NCI-H510A (cell line): ENCODE measurements around the gene DSG1.
"Not testable (repeated sequence)": the region's sequence is repeated elsewhere in the genome, so short reads cannot be mapped to it uniquely, and the experiment has no call there.

Source experiments
- DNase-seq: peaks from one replicate; lab custom pipeline; 2025; lab: John Stamatoyannopoulos, UW

The DSG1 gene

GRCh38 chr18:31317860-31318259, at the start of gene DSG1:
Gene DSG1 (plus strand): TSS chr18:31318160. CDS start chr18:31318301, 141 bp downstream.
- DNase-seq = no peak

- DNase-seq = peak; percentile 36
Measured at GRCh38 chr18:31268985-31269406, 49.0 kb upstream of the DSG1 start.

- no peak for DNase-seq
Measured at GRCh38 chr18:31269566-31269965, 48.4 kb upstream of the DSG1 start.

GRCh38 chr18:31270578-31270977, 47.4 kb upstream of the DSG1 start:
- no peak for DNase-seq

- DNase-seq = peak; percentile 8
Measured at GRCh38 chr18:31273812-31274527, 44.0 kb upstream of the DSG1 start.

GRCh38 chr18:31274931-31275330, 43.0 kb upstream of the DSG1 start:
- DNase-seq = no peak

- DNase-seq = no peak
Measured at GRCh38 chr18:31275722-31276463, 42.1 kb upstream of the DSG1 start.

- DNase-seq = no peak
Measured at GRCh38 chr18:31278609-31279071, 39.3 kb upstream of the DSG1 start.

- no peak for DNase-seq
Measured at GRCh38 chr18:31280502-31280901, 37.5 kb upstream of the DSG1 start.

GRCh38 chr18:31281437-31281836, 36.5 kb upstream of the DSG1 start:
- no peak for DNase-seq

GRCh38 chr18:31289446-31289845, 28.5 kb upstream of the DSG1 start:
- not testable (repeated sequence) for DNase-seq

GRCh38 chr18:31291688-31292087, 26.3 kb upstream of the DSG1 start:
- no peak for DNase-seq

- DNase-seq = no peak
Measured at GRCh38 chr18:31294199-31294747, 23.7 kb upstream of the DSG1 start.

- DNase-seq = no peak
Measured at GRCh38 chr18:31297248-31297647, 20.7 kb upstream of the DSG1 start.

- no peak for DNase-seq
Measured at GRCh38 chr18:31301201-31301655, 16.7 kb upstream of the DSG1 start.

- no peak for DNase-seq
Measured at GRCh38 chr18:31302991-31303390, 15.0 kb upstream of the DSG1 start.

- no peak for DNase-seq
Measured at GRCh38 chr18:31303771-31304170, 14.2 kb upstream of the DSG1 start.

GRCh38 chr18:31309115-31309514, 8.8 kb upstream of the DSG1 start:
- DNase-seq = no peak

- DNase-seq = no peak
Measured at GRCh38 chr18:31316974-31317373, 986 bp upstream of the DSG1 start.

- DNase-seq = no peak
Measured at GRCh38 chr18:31321719-31322118, 3.8 kb downstream of the DSG1 start.

GRCh38 chr18:31325051-31325450, 7.1 kb downstream of the DSG1 start:
- DNase-seq = no peak

GRCh38 chr18:31329787-31330438, 12.0 kb downstream of the DSG1 start:
- no peak for DNase-seq
